ENCODE measurements around the gene ATP9B. TPM values are rescaled to one million over a fixed set of nuclear protein-coding genes. Genes with fewer than 3 reads are reported as not detected.

ATP9B gene
- total RNA-seq, 1 donor from 2014 or later: 12.6 TPM

GRCh38 chr18:79423211-79424007 lies 354.2 kb downstream of the ATP9B start:
- Histone ChIP-seq H4K20me1 (ENCODE audit: insufficient read depth, low read length) (peaks cover 10% of the 10 kb centered on the region), H3K27me3 (ENCODE audit: insufficient read depth, low read length) (no peaks in the 10 kb centered on the region), H3K4me3 (ENCODE audit: insufficient read depth, low read depth, low read length) (no peak overlapping the region), H3K9ac (ENCODE audit: low read length) (no peak overlapping the region), H3K36me3 (ENCODE audit: insufficient read depth, low read length) (no peaks in the 10 kb centered on the region), H3K4me2 (ENCODE audit: low read length) (no peak overlapping the region), H2AFZ (ENCODE audit: low read depth, low read length) (no peak overlapping the region), H3K79me2 (ENCODE audit: insufficient read depth, low read length) (no peaks in the 10 kb centered on the region), H3K4me1 (ENCODE audit: insufficient read depth, low read length) (peaks cover 6% of the 10 kb centered on the region), H3K27ac (ENCODE audit: low read depth, low read length) (no peak overlapping the region), H3K9me3 (ENCODE audit: insufficient read depth, low read depth, low read length) (no peaks in the 10 kb centered on the region)
- peaks cover 9% of the 10 kb centered on the region for H3K4me1 Mint-ChIP-seq (ENCODE audit: low read depth, unreplicated experiment)
- DNase-seq (ENCODE audit: low read depth) (no peak), FAIRE-seq (no peak)
- H3K27ac Mint-ChIP-seq (ENCODE audit: unreplicated experiment): no peak overlapping the region
- peaks cover 4% of the 10 kb centered on the region for H3K27me3 Mint-ChIP-seq (ENCODE audit: low read depth, unreplicated experiment)
- peaks cover 4% of the 10 kb centered on the region for H3K9me3 Mint-ChIP-seq (ENCODE audit: unreplicated experiment)
- TF ChIP-seq CTCF (IDR thresholded peaks at IDR 0.05; ENCODE audit: insufficient read depth, low read depth, low read length) (no peak), EZH2 (IDR thresholded peaks at IDR 0.05; ENCODE audit: insufficient read depth, low read length) (no peak)
- no peak overlapping the region for H3K4me3 Mint-ChIP-seq (ENCODE audit: unreplicated experiment)
- H3K36me3 Mint-ChIP-seq (ENCODE audit: low read depth, unreplicated experiment): peaks cover 20% of the 10 kb centered on the region

- Mint-ChIP-seq H3K4me1 (ENCODE audit: low read depth, unreplicated experiment) (peaks cover 9% of the 10 kb centered on the region), H3K27me3 (ENCODE audit: low read depth, unreplicated experiment) (peaks cover 4% of the 10 kb centered on the region), H3K36me3 (ENCODE audit: low read depth, unreplicated experiment) (peaks cover 17% of the 10 kb centered on the region), H3K4me3 (ENCODE audit: unreplicated experiment) (no peak overlapping the region), H3K27ac (ENCODE audit: unreplicated experiment) (peak overlapping the region; percentile 58), H3K9me3 (ENCODE audit: unreplicated experiment) (peaks cover 4% of the 10 kb centered on the region)
- no peak overlapping the region for H2AFZ ChIP-seq (ENCODE audit: low read depth, low read length)
- peaks cover 6% of the 10 kb centered on the region for H3K4me1 ChIP-seq (ENCODE audit: insufficient read depth, low read length)
- H3K27ac ChIP-seq (ENCODE audit: low read depth, low read length): no peak overlapping the region
- no peaks in the 10 kb centered on the region for H3K36me3 ChIP-seq (ENCODE audit: insufficient read depth, low read length)
- no peak overlapping the region for H3K9ac ChIP-seq (ENCODE audit: low read length)
- FAIRE-seq (no peak), DNase-seq (ENCODE audit: low read depth) (no peak)
- no peak overlapping the region for H3K4me2 ChIP-seq (ENCODE audit: low read length)
- no peaks in the 10 kb centered on the region for H3K79me2 ChIP-seq (ENCODE audit: insufficient read depth, low read length)
- H3K4me3 ChIP-seq (ENCODE audit: insufficient read depth, low read depth, low read length): no peak overlapping the region
- no peaks in the 10 kb centered on the region for H3K27me3 ChIP-seq (ENCODE audit: insufficient read depth, low read length)
- peaks cover 10% of the 10 kb centered on the region for H4K20me1 ChIP-seq (ENCODE audit: insufficient read depth, low read length)
- H3K9me3 ChIP-seq (ENCODE audit: insufficient read depth, low read depth, low read length): no peaks in the 10 kb centered on the region
- TF ChIP-seq EZH2 (IDR thresholded peaks at IDR 0.05; ENCODE audit: insufficient read depth, low read length): no peak
- no peak for TF ChIP-seq CTCF (IDR thresholded peaks at IDR 0.05; ENCODE audit: insufficient read depth, low read depth, low read length)
These were observed 354.9 kb downstream of the ATP9B start for GRCh38 chr18:79424008-79424565.

Data from astrocyte (in vitro differentiated cells and primary cell).